NCI-H2081 treated with DMSO at 0.1 percent for 48 hours (cell line): ENCODE data around the gene ACTBL2.

ENCODE experiments used
- DNase-seq: peaks from one replicate; lab custom pipeline; 2025; lab: John Stamatoyannopoulos, UW

The ACTBL2 gene

GRCh38 chr5:57448751-57449150 lies 33.9 kb downstream of the ACTBL2 start:
- DNase-seq: no peak

GRCh38 chr5:57448287-57448686 lies 34.3 kb downstream of the ACTBL2 start:
- DNase-seq: no peak

- DNase-seq: no peak
These were observed 35.0 kb downstream of the ACTBL2 start for GRCh38 chr5:57447658-57448057.

GRCh38 chr5:57446966-57447365 lies 35.6 kb downstream of the ACTBL2 start:
- no peak for DNase-seq

- no peak for DNase-seq
These were observed 36.9 kb downstream of the ACTBL2 start for GRCh38 chr5:57445705-57446037.

- DNase-seq: no peak
These were observed 37.5 kb downstream of the ACTBL2 start for GRCh38 chr5:57445006-57445704.

GRCh38 chr5:57442080-57442839 lies 40.4 kb downstream of the ACTBL2 start:
- DNase-seq: no peak

- DNase-seq: no peak
These were observed 41.1 kb downstream of the ACTBL2 start for GRCh38 chr5:57441557-57441956.

GRCh38 chr5:57439601-57440000 lies 43.0 kb downstream of the ACTBL2 start:
- no peak for DNase-seq

- DNase-seq: no peak
These were observed 44.4 kb downstream of the ACTBL2 start for GRCh38 chr5:57437976-57438805.

GRCh38 chr5:57436586-57436985 lies 46.0 kb downstream of the ACTBL2 start:
- DNase-seq: no peak

GRCh38 chr5:57435701-57436134 lies 46.9 kb downstream of the ACTBL2 start:
- DNase-seq: no peak

- no peak for DNase-seq
These were observed 47.9 kb downstream of the ACTBL2 start for GRCh38 chr5:57434683-57435082.

GRCh38 chr5:57434227-57434640 lies 48.4 kb downstream of the ACTBL2 start:
- DNase-seq: no peak

- DNase-seq: no peak
These were observed 49.7 kb downstream of the ACTBL2 start for GRCh38 chr5:57432876-57433275.

- DNase-seq: no peak
These were observed 50.9 kb downstream of the ACTBL2 start for GRCh38 chr5:57431759-57432158.
